T-helper 1 cell treated with Interleukin-12 subunit alpha and Interleukin-12 subunit beta and Interleukin-4 antibody, amounts not matched to agents 30 μg/mL and 1 μg/mL, for 36 hours (primary cell): ENCODE data around the gene SRGAP2C.
"Not testable (repeated sequence)": the region's sequence is repeated elsewhere in the genome, so short reads cannot be mapped to it uniquely, and the experiment has no call there.

Source experiments
- H3K27ac Mint-ChIP-seq: one replicate; pipeline ENCODE4 v1.8.0; 2021; ENCODE audit warnings: mild to moderate bottlenecking, mixed read lengths
- H3K27me3 Mint-ChIP-seq: one replicate; pipeline ENCODE4 v1.8.0; 2021; ENCODE audit warnings: low read depth, mixed read lengths
- H3K36me3 Mint-ChIP-seq: one replicate; pipeline ENCODE4 v1.8.0; 2021; ENCODE audit warnings: low read depth, mixed read lengths
- H3K4me1 Mint-ChIP-seq: one replicate; pipeline ENCODE4 v1.8.0; 2021; ENCODE audit warnings: low read depth, mixed read lengths
- H3K4me3 Mint-ChIP-seq: one replicate; pipeline ENCODE4 v1.8.0; 2021; ENCODE audit warnings: mild to moderate bottlenecking, moderate library complexity, mixed read lengths
- H3K9me3 Mint-ChIP-seq: one replicate; pipeline ENCODE4 v1.8.0; 2021; ENCODE audit warnings: mixed read lengths

The SRGAP2C gene

GRCh38 chr1:121403254-121403653, 218.5 kb downstream of the SRGAP2C start:
- Mint-ChIP-seq H3K27me3 (peaks cover 14% of the 10 kb centered on the region), H3K9me3 (peaks cover 21% of the 10 kb centered on the region), H3K36me3 (peaks cover 25% of the 10 kb centered on the region), H3K4me1 (peaks cover 16% of the 10 kb centered on the region)
- H3K4me3 Mint-ChIP-seq, H3K27ac Mint-ChIP-seq: not testable (repeated sequence)

DNA sequence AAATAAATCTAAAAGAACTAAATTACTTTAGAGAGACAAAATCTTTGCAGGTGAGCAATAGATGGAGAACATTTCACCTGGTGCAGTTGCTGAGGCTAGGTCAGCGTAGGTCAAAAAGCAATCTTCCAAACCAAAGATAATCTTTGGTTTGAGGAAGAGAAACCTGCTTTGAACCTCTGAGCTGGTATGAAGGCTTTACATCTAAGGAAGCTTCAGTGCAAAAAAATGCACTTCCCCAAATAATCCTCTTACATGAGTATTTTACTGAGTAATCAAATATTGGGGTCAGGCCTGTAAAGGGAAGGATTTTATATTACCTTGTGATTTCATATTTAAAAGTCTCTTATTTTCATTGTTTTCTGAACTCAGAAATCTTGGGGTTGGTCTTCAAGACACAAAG, 223.6 kb downstream of the SRGAP2C start:
- H3K9me3 Mint-ChIP-seq = no peaks in the 10 kb centered on the region
- H3K4me3 Mint-ChIP-seq = no peak overlapping the region
- peaks cover 12% of the 10 kb centered on the region for H3K36me3 Mint-ChIP-seq
- no peak overlapping the region for H3K27ac Mint-ChIP-seq
- H3K4me1 Mint-ChIP-seq = peaks cover 2% of the 10 kb centered on the region
- peaks cover 6% of the 10 kb centered on the region for H3K27me3 Mint-ChIP-seq

GRCh38 chr1:121413821-121414220, 229.0 kb downstream of the SRGAP2C start:
- Mint-ChIP-seq H3K36me3 (peaks cover 6% of the 10 kb centered on the region), H3K4me1 (peaks cover 10% of the 10 kb centered on the region), H3K9me3 (no peaks in the 10 kb centered on the region), H3K27ac (no peak overlapping the region), H3K4me3 (peak overlapping the region; percentile 2), H3K27me3 (peaks cover 9% of the 10 kb centered on the region)

GRCh38 chr1:121414905-121415304, 230.1 kb downstream of the SRGAP2C start:
- Mint-ChIP-seq H3K4me1 (peaks cover 10% of the 10 kb centered on the region), H3K27me3 (peaks cover 16% of the 10 kb centered on the region), H3K4me3 (no peak overlapping the region), H3K9me3 (no peaks in the 10 kb centered on the region), H3K27ac (no peak overlapping the region), H3K36me3 (peaks cover 8% of the 10 kb centered on the region)

DNA sequence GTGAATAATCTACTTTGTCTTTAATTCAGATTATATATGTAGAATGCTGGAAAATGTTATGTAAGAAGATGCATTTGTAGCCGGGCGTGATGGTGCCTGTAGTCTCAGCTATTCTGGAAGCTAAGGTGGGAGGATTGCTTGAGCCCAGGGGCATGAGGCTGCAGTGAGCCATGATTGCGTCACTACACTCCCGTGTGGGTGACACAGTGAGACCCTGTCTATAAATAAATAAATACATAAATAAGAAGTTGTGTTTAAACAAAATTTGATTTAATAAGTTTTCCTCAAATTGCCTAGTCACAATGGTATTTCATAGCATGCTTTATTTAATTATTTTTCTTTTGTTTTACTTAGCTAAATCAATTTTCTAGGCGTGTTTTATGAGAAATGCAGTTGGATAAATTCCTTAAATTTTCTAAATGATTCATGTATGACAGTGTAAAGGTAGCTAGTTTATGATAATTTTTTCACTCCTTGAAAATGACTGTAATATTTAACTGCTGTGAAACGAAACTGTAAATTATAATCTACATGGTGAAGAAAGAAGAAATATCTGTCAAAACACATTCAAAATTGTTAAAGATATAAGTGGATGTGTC, 232.6 kb downstream of the SRGAP2C start:
- Mint-ChIP-seq H3K27ac (no peak overlapping the region), H3K4me3 (no peak overlapping the region), H3K36me3 (peaks cover 4% of the 10 kb centered on the region), H3K9me3 (no peaks in the 10 kb centered on the region), H3K4me1 (peaks cover 12% of the 10 kb centered on the region), H3K27me3 (peaks cover 14% of the 10 kb centered on the region)

- H3K4me1 Mint-ChIP-seq = peaks cover 10% of the 10 kb centered on the region
- H3K36me3 Mint-ChIP-seq = peaks cover 2% of the 10 kb centered on the region
- peaks cover 14% of the 10 kb centered on the region for H3K27me3 Mint-ChIP-seq
- H3K9me3 Mint-ChIP-seq = no peaks in the 10 kb centered on the region
- H3K27ac Mint-ChIP-seq = peak overlapping the region; percentile 67
- H3K4me3 Mint-ChIP-seq = no peak overlapping the region
Observed at GRCh38 chr1:121418369-121419049, 233.7 kb downstream of the SRGAP2C start.

DNA sequence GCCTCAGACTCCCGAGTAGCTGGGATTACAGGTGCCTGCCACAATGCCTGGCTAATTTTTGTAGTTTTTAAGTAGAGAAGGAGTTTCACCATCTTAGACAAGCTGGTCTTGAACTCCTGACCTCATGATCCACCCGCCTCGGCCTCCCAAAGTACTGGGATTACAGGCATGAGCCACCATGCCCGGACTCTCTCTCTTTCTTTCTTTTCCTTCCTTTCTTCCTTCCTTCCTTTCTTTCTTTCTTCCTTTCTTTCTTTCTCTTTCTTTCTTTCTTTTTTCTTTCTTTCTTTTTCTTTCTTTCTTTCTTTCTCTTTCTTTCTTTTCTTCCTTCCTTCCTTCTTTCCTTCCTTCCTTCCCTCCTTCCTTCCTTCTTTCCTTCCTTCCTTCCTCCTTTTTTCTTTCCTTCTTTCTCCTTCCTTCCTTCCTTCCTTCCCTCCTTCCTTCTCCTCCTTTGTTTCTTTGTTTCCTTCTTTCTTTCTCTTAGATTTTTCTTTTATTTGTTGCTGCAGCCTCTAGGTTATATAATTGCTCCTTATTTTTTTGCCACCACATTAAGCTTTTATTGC, 234.4 kb downstream of the SRGAP2C start:
- H3K27ac Mint-ChIP-seq = peak overlapping the region; percentile 34
- H3K36me3 Mint-ChIP-seq, H3K4me1 Mint-ChIP-seq, H3K9me3 Mint-ChIP-seq, H3K4me3 Mint-ChIP-seq: not testable (repeated sequence)
- peaks cover 14% of the 10 kb centered on the region for H3K27me3 Mint-ChIP-seq

DNA sequence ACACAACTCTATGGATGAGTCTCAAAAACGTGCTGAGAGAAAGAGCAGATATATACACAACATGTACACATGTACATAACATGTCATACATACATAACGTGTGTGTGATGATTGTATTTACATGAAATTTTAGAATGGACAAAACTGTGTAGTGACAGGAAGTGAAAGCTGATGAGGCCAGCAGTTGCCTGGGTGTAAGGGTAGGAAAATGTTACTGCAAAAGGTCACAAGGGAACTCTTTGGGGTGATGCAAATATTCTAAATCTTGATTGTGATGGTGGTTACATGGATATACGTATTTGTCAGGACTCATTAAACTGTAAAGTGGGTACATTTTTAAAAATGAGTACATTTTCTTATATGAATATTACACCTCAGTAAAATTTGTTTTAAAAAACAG, 236.7 kb downstream of the SRGAP2C start:
- not testable (repeated sequence) for H3K9me3 Mint-ChIP-seq, H3K27ac Mint-ChIP-seq, H3K36me3 Mint-ChIP-seq, H3K4me3 Mint-ChIP-seq, H3K4me1 Mint-ChIP-seq
- H3K27me3 Mint-ChIP-seq = peaks cover 14% of the 10 kb centered on the region

DNA sequence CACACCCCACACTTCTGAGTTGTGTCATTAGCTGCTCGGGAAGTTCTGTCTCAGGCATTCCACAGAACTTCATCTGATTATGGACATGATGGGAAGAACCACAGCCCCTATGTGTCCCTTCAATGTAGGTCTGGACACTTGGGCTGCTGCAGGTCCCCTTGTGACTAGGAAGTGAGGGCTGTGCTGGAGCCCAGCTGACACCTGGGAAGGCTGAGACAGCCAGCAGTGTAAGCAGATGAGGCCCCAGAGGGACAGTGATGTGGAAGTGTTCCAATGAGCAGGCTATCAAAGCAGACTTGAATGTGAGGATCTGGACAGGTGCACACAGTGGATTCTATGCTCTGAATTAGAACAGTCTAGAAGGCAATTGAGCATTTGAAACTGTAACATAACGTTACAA, 239.2 kb downstream of the SRGAP2C start:
- not testable (repeated sequence) for H3K36me3 Mint-ChIP-seq, H3K27ac Mint-ChIP-seq, H3K9me3 Mint-ChIP-seq, H3K4me3 Mint-ChIP-seq, H3K4me1 Mint-ChIP-seq
- peaks cover 10% of the 10 kb centered on the region for H3K27me3 Mint-ChIP-seq

DNA sequence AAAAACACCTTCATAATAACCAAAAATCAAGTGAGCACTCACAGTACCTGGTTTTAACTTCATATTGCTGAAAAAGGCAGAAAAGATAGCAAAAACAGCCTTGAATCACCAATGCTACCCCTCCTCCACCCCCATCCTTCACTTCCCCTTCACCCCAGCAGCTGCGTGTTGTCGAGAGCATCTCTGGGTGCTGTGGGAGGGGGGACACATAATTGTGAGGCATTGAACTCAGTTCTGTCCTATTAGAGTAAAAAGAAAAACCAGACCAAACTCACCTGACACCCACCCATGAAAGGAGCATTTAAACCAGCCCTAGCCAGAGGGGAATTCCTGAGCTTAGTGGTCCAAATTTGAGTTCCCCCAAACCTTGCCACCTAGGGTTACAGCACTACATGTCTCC, 248.7 kb downstream of the SRGAP2C start:
- H3K27me3 Mint-ChIP-seq = peaks cover 17% of the 10 kb centered on the region
- H3K36me3 Mint-ChIP-seq, H3K4me3 Mint-ChIP-seq, H3K27ac Mint-ChIP-seq: not testable (repeated sequence)
- H3K9me3 Mint-ChIP-seq = peaks cover 11% of the 10 kb centered on the region
- peaks cover 18% of the 10 kb centered on the region for H3K4me1 Mint-ChIP-seq

DNA sequence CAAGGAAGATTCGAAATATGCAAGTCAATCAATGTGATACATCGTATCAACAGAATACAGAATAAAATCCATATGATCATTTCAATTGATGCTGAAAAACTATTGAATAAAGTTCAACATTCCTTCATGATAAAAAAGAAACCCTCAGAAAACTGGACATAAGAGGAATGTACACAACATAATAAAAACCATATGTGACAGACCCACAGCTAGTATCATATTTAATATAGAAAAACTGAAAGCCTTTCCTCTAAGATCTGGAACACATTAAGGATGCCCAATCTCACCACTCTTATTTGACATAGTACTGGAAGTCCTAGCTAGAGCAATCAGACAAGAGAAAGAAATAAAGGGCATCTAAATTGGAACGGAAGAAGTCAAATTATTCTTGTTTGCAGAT, 254.1 kb downstream of the SRGAP2C start:
- H3K27ac Mint-ChIP-seq, H3K4me1 Mint-ChIP-seq, H3K4me3 Mint-ChIP-seq, H3K27me3 Mint-ChIP-seq: not testable (repeated sequence)
- Mint-ChIP-seq H3K36me3 (peaks cover 11% of the 10 kb centered on the region), H3K9me3 (peaks cover 24% of the 10 kb centered on the region)

DNA sequence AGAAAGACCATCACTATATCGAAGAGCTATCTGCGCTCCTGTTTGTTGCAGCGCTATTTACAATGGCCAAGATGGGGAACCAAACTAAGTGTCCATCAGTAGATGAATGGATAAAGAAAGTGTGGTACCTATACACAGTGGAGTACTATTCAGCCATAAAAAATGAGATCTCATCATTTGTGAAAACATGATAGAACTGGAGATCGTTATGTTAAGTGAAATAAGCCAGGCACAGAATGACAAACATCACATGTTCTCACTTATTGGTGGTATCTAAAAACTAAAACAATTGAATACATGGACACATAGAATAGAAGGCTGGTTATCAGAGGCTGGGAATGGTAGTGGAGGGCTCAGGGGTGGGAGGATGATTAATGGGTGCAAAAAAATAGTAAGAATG, 256.2 kb downstream of the SRGAP2C start:
- Mint-ChIP-seq H3K27me3 (peaks cover 9% of the 10 kb centered on the region), H3K4me3 (no peak overlapping the region), H3K4me1 (peaks cover 14% of the 10 kb centered on the region), H3K9me3 (peaks cover 19% of the 10 kb centered on the region), H3K27ac (no peak overlapping the region), H3K36me3 (peaks cover 8% of the 10 kb centered on the region)
